Central memory CD4-positive, alpha-beta T cell (primary cell): Measurements from ENCODE around the gene TM7SF2.
A peak's percentile ranks its signal among the peaks of the same experiment; 100 is the strongest.

Source experiments
- DNase-seq: peaks from one replicate; pipeline ENCODE4 v3.0.0; 2022
- total RNA-seq, 3 experiments: gene quantifications; one replicate each; lab custom pipeline; 2026; lab: John Stamatoyannopoulos, UW

TM7SF2 gene
- 12.6 to 20.8 (median 12.8) reads per million in 3 experiments for total RNA-seq

GRCh38 chr11:65111744-65112545 lies at the start of gene TM7SF2:
Gene TM7SF2, plus strand, starts transcription at chr11:65111872. Its CDS starts 144 bp downstream, at chr11:65112016.
- peak; percentile 90 for DNase-seq

- DNase-seq: no peak
These were observed 48.1 kb upstream of the TM7SF2 start for GRCh38 chr11:65063532-65063931.

DNA sequence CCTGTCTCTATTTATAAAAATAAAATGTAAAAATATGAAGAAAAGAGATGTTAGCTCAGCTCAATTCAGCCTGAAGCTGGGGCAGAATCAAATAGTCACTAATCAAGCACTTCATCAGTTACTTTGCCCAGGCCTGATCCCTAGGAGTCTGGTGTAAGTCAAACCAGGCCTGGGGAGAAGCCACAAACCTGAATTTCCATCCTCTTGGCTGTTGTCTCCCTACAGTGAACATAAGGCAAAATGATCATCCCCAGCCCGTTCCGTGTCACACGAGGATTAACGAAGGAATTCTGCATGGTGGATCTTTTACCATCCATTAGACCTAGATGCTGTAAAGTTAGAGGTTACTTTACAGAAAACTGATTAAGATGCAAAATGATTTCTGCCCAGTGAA lies 46.8 kb upstream of the TM7SF2 start:
- no peak for DNase-seq

DNA sequence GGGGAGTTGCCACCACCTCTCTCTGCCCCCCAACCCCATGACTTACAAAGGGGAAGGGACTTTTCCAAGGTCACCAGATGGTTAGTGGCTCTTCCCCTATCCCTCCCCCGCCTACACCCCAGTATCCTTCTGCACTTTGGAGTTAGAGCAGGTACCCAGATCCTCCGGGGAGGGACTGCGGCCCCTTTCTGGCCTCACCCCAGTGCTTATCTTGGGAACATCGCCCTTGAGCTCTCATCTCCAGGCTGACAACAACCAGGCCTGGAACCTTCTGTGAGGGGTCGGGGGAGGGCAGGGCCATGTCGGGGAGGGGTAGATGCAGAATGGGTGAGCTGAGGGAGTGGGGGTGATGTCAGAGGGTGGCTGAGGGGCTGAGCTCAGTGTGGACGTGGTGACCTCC lies 45.8 kb upstream of the TM7SF2 start:
- no peak for DNase-seq

GRCh38 chr11:65066315-65066714 lies 45.4 kb upstream of the TM7SF2 start:
- DNase-seq: no peak

- no peak for DNase-seq
These were observed 44.8 kb upstream of the TM7SF2 start for GRCh38 chr11:65066805-65067291.

GRCh38 chr11:65067446-65067845 lies 44.2 kb upstream of the TM7SF2 start:
- DNase-seq: no peak

GRCh38 chr11:65069217-65069616 lies 42.5 kb upstream of the TM7SF2 start:
- no peak for DNase-seq

- no peak for DNase-seq
These were observed 39.6 kb upstream of the TM7SF2 start for GRCh38 chr11:65071907-65072630.

DNA sequence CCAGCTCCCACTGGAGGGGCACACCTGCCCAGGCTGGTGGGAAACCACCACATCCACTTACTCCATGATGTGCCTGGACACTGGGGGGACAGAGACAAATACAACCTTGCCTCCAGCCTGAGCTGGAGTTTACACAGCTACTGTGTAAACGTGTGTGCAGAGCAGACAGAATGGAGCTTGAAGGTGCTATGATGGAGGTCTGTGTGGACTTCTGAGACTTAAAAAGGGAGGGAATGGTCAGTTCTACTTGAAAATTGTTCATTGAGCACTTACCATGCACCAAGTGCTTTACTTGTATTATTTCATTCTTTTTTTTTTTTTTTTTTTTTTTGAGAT lies 39.1 kb upstream of the TM7SF2 start:
- DNase-seq: no peak

- no peak for DNase-seq
These were observed 34.2 kb upstream of the TM7SF2 start for GRCh38 chr11:65077451-65077850.

- DNase-seq: peak; percentile 66
These were observed 33.5 kb upstream of the TM7SF2 start for GRCh38 chr11:65078151-65078550.

GRCh38 chr11:65078786-65079342 lies 32.8 kb upstream of the TM7SF2 start:
- DNase-seq: no peak

DNA sequence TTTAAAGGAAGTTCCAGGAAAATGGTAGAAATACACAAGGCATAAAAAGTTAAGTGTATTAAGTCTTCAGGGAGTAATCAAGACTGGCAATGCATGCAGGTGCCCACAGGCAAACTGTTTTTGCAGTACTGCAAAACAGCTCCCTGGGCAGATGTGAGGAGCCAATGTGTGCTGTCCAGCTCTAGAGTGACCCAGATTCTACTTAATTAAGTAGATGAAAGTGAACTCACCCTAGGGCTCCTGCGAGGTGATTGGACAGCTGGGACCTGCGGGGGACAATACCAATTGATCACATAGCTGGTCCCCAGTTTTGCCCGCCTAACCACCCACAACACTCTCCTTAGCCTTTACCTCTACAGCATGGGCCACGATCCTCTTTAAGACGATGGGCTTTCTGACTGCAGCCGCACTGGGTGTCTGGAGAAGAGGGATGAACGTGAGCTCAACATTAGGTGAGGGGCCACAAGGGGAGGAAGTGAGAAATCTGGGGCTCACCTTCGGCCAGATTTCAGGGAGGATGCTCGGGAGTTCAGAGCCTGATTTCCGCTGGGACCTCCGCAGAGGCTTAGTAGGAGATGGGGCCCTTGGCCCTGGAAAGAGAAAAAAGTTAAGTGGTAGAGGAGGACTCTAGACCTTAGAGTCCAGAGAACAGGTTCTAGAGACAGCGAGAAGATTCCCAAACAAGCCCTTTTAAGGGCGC lies 28.4 kb upstream of the TM7SF2 start:
- no peak for DNase-seq

DNA sequence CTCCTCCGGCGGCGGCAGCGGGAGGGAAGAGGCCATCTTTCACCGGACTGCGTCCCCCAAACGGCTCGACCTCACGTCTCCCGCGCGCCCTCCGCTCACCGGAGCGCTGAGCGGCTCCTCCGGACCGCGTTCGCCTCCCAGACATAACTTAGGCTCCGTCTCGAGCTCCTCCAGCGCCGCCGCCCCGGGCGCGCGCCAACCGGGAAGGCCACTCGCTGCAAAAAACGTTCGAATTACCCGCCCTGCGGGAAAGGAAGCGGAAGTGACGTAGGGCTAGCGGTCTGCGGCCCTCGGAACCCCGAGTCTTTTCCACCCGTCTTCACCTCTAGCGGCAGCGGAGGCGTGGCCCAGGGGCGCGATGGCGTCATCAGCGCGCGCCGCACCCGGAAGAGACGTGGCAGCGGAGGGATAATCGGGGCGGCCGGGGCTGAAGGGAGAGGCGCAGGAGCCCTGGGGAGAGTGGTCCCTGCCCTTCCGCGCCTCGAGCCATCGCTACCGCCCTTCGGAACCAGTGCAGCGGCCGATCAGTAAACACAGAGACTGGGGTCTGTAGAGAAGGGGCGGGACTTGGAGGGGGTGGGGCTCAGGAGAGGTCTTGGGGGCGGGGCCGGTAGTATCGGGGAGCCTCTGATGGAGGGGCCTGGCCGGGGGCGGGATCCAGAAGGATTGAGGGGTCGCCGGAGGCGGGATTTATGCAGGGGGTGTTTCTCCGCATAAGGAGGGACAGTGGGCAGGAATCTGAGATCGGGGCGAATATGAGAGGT lies 27.7 kb upstream of the TM7SF2 start, which contains the start of the genes CDCA5 and ZFPL1:
TSS of gene CDCA5 (minus strand) at position 207 of the 764 bp plus-strand sequence. CDS start at position 145, 62 bp downstream.
TSS of gene ZFPL1 (plus strand) at position 389 of the 764 bp plus-strand sequence. CDS start 477 bp downstream, outside the sequence.
- DNase-seq: peak; percentile 96

- no peak for DNase-seq
These were observed 26.9 kb upstream of the TM7SF2 start for GRCh38 chr11:65084598-65085375.

- DNase-seq: no peak
These were observed 26.2 kb upstream of the TM7SF2 start for GRCh38 chr11:65085446-65085845.

GRCh38 chr11:65086809-65087208 lies 24.9 kb upstream of the TM7SF2 start:
- DNase-seq: no peak

GRCh38 chr11:65087216-65087615 lies 24.5 kb upstream of the TM7SF2 start:
- no peak for DNase-seq

GRCh38 chr11:65087827-65088226 lies 23.8 kb upstream of the TM7SF2 start:
- DNase-seq: no peak

GRCh38 chr11:65089621-65090020 lies 22.1 kb upstream of the TM7SF2 start:
- DNase-seq: no peak
